IMR-90 (cell line): ENCODE measurements around the gene PALLD.

Experiments
- BHLHE40 ChIP-seq: fragments of 150-350 bp; IDR thresholded peaks from 2 replicates; pipeline ENCODE4 v1.6.1; 2016; ENCODE audit warnings: mild to moderate bottlenecking, low read depth, low read length
- CEBPB ChIP-seq: IDR thresholded peaks from 2 replicates; pipeline ENCODE4 v1.6.1; 2012; ENCODE audit warnings: low read depth, low read length, improper control_type of control experiment
- MAFK ChIP-seq: IDR thresholded peaks from 2 replicates; pipeline ENCODE4 v1.6.1; 2012; ENCODE audit warnings: low read depth, low read length, improper control_type of control experiment
- MXI1 ChIP-seq: IDR thresholded peaks from 2 replicates; pipeline ENCODE4 v1.6.1; 2012; ENCODE audit warnings: low read depth, mild to moderate bottlenecking, low read length, moderate library complexity, borderline replicate concordance
- POLR2A ChIP-seq: IDR thresholded peaks from 2 replicates; pipeline ENCODE4 v1.6.1; 2012; ENCODE audit warnings: mild to moderate bottlenecking, low read depth, low read length
- RAD21 ChIP-seq: IDR thresholded peaks from 2 replicates; pipeline ENCODE4 v1.6.1; 2012; ENCODE audit warnings: low read length, improper control_type of control experiment
- RFX5 ChIP-seq: IDR thresholded peaks from 2 replicates; pipeline ENCODE4 v1.8.0; 2012; ENCODE audit warnings: low read depth, mild to moderate bottlenecking, low read length, moderate library complexity
- TF ChIP-seq, protein P1 (sequence below): conservative IDR thresholded peaks from 2 replicates; pipeline ENCODE4 v1.5.1; 2012; ENCODE audit warnings: mild to moderate bottlenecking, low read depth, low read length, improper control_type of control experiment
- TF ChIP-seq, protein P2 (sequence below): fragments of 150-350 bp; IDR thresholded peaks from 2 replicates; pipeline ENCODE4 v1.6.1; 2017; ENCODE audit warnings: mild to moderate bottlenecking, antibody characterized with exemption, low read length, low read depth

DNA sequence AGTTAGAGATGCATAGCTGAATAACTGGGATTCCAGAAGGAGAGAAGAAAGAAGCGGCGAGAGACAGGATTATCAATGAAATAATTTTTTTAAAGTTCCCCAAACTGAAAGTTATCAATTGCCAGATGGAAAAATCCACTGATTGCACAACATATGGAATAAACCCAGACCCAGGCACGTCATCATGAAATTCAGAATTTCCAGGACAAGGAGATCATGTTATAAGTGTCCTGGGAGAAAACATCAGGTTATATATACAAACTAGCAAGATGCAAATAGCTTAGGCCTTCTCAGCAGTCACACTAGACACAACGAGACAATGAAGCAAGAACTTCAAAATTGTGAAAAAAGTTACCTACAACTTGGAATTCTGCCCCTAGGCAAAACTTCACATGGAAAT is 200.0 kb downstream of the PALLD start:
- TF ChIP-seq MAFK: no peak
- TF ChIP-seq, protein P1, sequence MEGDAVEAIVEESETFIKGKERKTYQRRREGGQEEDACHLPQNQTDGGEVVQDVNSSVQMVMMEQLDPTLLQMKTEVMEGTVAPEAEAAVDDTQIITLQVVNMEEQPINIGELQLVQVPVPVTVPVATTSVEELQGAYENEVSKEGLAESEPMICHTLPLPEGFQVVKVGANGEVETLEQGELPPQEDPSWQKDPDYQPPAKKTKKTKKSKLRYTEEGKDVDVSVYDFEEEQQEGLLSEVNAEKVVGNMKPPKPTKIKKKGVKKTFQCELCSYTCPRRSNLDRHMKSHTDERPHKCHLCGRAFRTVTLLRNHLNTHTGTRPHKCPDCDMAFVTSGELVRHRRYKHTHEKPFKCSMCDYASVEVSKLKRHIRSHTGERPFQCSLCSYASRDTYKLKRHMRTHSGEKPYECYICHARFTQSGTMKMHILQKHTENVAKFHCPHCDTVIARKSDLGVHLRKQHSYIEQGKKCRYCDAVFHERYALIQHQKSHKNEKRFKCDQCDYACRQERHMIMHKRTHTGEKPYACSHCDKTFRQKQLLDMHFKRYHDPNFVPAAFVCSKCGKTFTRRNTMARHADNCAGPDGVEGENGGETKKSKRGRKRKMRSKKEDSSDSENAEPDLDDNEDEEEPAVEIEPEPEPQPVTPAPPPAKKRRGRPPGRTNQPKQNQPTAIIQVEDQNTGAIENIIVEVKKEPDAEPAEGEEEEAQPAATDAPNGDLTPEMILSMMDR: no peak
- TF ChIP-seq RFX5: no peak
- TF ChIP-seq, protein P2, sequence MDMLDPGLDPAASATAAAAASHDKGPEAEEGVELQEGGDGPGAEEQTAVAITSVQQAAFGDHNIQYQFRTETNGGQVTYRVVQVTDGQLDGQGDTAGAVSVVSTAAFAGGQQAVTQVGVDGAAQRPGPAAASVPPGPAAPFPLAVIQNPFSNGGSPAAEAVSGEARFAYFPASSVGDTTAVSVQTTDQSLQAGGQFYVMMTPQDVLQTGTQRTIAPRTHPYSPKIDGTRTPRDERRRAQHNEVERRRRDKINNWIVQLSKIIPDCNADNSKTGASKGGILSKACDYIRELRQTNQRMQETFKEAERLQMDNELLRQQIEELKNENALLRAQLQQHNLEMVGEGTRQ: no peak
- no peak for TF ChIP-seq POLR2A
- no peak for TF ChIP-seq MXI1
- TF ChIP-seq CEBPB: peak; percentile 56
- TF ChIP-seq RAD21: no peak
- no peak for TF ChIP-seq BHLHE40
